ENCODE data around the gene PACS1.
A peak's percentile ranks its signal among the peaks of the same experiment; 100 is the strongest.

Gene PACS1

GRCh38 chr11:66116576-66117361 is 46.7 kb downstream of the PACS1 start:
- no peak overlapping the region for H3K27ac ChIP-seq
- H3K36me3 ChIP-seq, result no peaks in the 10 kb centered on the region
- no peak for TF ChIP-seq CTCF (IDR thresholded peaks at IDR 0.05)
- H3K27me3 ChIP-seq, result no peaks in the 10 kb centered on the region
- peaks cover 10 to 25% of the 10 kb centered on the region in 2 experiments for H3K4me1 ChIP-seq (ENCODE audit: control insufficient read depth in 1 of 2, insufficient read depth in 1 of 2, low read depth in 1 of 2, low read length in 1 of 2)
- no peaks in the 10 kb centered on the region for H3K9me3 ChIP-seq
- H3K4me3 ChIP-seq (ENCODE audit: low read depth in 1 of 2, low read length in 1 of 2), result no peak overlapping the region

GRCh38 chr11:66118847-66119246 is 48.8 kb downstream of the PACS1 start:
- Histone ChIP-seq H3K27me3 (no peaks in the 10 kb centered on the region), H3K4me3 (ENCODE audit: low read depth in 1 of 2, low read length in 1 of 2) (no peak overlapping the region), H3K9me3 (no peaks in the 10 kb centered on the region), H3K4me1 (ENCODE audit: control insufficient read depth in 1 of 2, insufficient read depth in 1 of 2, low read depth in 1 of 2, low read length in 1 of 2) (peaks cover 0 to 7% of the 10 kb centered on the region in 2 experiments), H3K27ac (peak overlapping the region; percentile 7), H3K36me3 (no peaks in the 10 kb centered on the region)
- TF ChIP-seq CTCF (IDR thresholded peaks at IDR 0.05), result no peak

- H3K4me1 ChIP-seq (ENCODE audit: control insufficient read depth in 1 of 2, insufficient read depth in 1 of 2, low read depth in 1 of 2, low read length in 1 of 2), result peaks cover 0 to 4% of the 10 kb centered on the region in 2 experiments
- TF ChIP-seq CTCF (IDR thresholded peaks at IDR 0.05), result no peak
- H3K27me3 ChIP-seq, result no peaks in the 10 kb centered on the region
- no peak overlapping the region for H3K4me3 ChIP-seq (ENCODE audit: low read depth in 1 of 2, low read length in 1 of 2)
- H3K9me3 ChIP-seq, result no peaks in the 10 kb centered on the region
- H3K27ac ChIP-seq, result peak overlapping the region; percentile 7
- H3K36me3 ChIP-seq, result no peaks in the 10 kb centered on the region
These were observed 49.5 kb downstream of the PACS1 start for GRCh38 chr11:66119348-66120133.

- peaks cover 11 to 13% of the 10 kb centered on the region in 2 experiments for H3K4me1 ChIP-seq (ENCODE audit: control insufficient read depth in 1 of 2, insufficient read depth in 1 of 2, low read depth in 1 of 2, low read length in 1 of 2)
- no peak for TF ChIP-seq CTCF (IDR thresholded peaks at IDR 0.05)
These were observed 51.4 kb downstream of the PACS1 start for GRCh38 chr11:66121466-66121865.

GRCh38 chr11:66123902-66124301 is 53.8 kb downstream of the PACS1 start:
- Histone ChIP-seq H3K9me3 (no peaks in the 10 kb centered on the region), H3K27ac (no peak overlapping the region), H3K27me3 (no peaks in the 10 kb centered on the region), H3K4me3 (ENCODE audit: low read depth in 1 of 2, low read length in 1 of 2) (no peak overlapping the region), H3K36me3 (no peaks in the 10 kb centered on the region), H3K4me1 (ENCODE audit: control insufficient read depth in 1 of 2, insufficient read depth in 1 of 2, low read depth in 1 of 2, low read length in 1 of 2) (peaks cover 22 to 26% of the 10 kb centered on the region in 2 experiments)
- no peak for TF ChIP-seq CTCF (IDR thresholded peaks at IDR 0.05)

More at GRCh38 chr11:66121466-66121865, 51.4 kb downstream of the PACS1 start:
- H3K9me3 ChIP-seq, result no peaks in the 10 kb centered on the region
- H3K27me3 ChIP-seq, result no peaks in the 10 kb centered on the region
- no peaks in the 10 kb centered on the region for H3K36me3 ChIP-seq
- peak overlapping the region; percentile 21 for H3K27ac ChIP-seq
- no peak overlapping the region for H3K4me3 ChIP-seq (ENCODE audit: low read depth in 1 of 2, low read length in 1 of 2)

All from neutrophil (primary cell).